A549 (cell line): ENCODE results near the gene TRAPPC4. TPM values are rescaled to one million over a fixed set of nuclear protein-coding genes. Genes with fewer than 3 reads are reported as not detected.
"Not testable (repeated sequence)": the region's sequence is repeated elsewhere in the genome, so short reads cannot be mapped to it uniquely, and the experiment has no call there.

ENCODE experiments used
- ATAC-seq, 2 experiments: fragments of 200-7000 bp in 1 of 2; fragments of >200 bp in 1 of 2; cut with Nextera tagmentation in 1 of 2; cut with Tn5 transposase in 1 of 2; 3 replicates each; pipeline versions ENCODE4 v1.8.0 to v1.9.1; 2018 to 2020; ENCODE audit warnings: mild to moderate bottlenecking in 1 of 2, moderate library complexity in 1 of 2
- CTCF ChIA-PET: fragments of 300-600 bp; sonication (Branson Sonifier 250); formaldehyde crosslinking; extraction: SDS; loops from one replicate; lab custom pipeline; 2021; ENCODE audit warnings: antibody characterized with exemption, inconsistent platforms; lab: Yijun Ruan, JAX
- POLR2A ChIA-PET: fragments of 350-600 bp; formaldehyde crosslinking; extraction: SDS; loops from one replicate; lab custom pipeline; 2021; ENCODE audit warnings: antibody characterized with exemption, inconsistent platforms; lab: Yijun Ruan, JAX
- DNase-seq, 2 experiments: peaks; one replicate each; pipeline versions ENCODE4 v3.0.0 to v3.0.0-alpha.2; 2011 to 2016; ENCODE audit warnings: low read depth in 1 of 2, low spot score in 1 of 2
- FAIRE-seq: peaks from 2 replicates; lab custom pipeline; 2011; peaks lifted over from hg19 to GRCh38; lab: Jason Lieb, UNC
- H3K27ac ChIP-seq, 2 experiments: fragments of >200 bp; sonication (Bioruptor Twin); formaldehyde crosslinking; 3 replicates each; pipeline ENCODE4 v1.5.1; 2016 to 2017
- H3K4me1 ChIP-seq: fragments of >200 bp; sonication (Bioruptor Twin); formaldehyde crosslinking; 3 replicates; pipeline ENCODE4 v1.6.1; 2016
- H3K4me2 ChIP-seq: fragments of >200 bp; sonication (Bioruptor Twin); formaldehyde crosslinking; 3 replicates; pipeline ENCODE4 v1.6.1; 2016
- H3K4me3 ChIP-seq: fragments of >200 bp; sonication (Bioruptor Twin); formaldehyde crosslinking; 3 replicates; pipeline ENCODE4 v1.5.1; 2016
- H3K9me3 ChIP-seq: fragments of >200 bp; sonication (Bioruptor Twin); formaldehyde crosslinking; 3 replicates; pipeline ENCODE4 v1.6.1; 2016
- BCL3 ChIP-seq: fragments of >200 bp; sonication (Bioruptor Twin); formaldehyde crosslinking; IDR thresholded peaks from 3 replicates; pipeline ENCODE4 v1.6.1; 2016
- BHLHE40 ChIP-seq: IDR thresholded peaks from 2 replicates; pipeline ENCODE4 v1.6.1; 2012; ENCODE audit warnings: low read depth, low read length, inconsistent platforms
- CBX8 ChIP-seq: fragments of 200-600 bp; sonication (generic); IDR thresholded peaks from 2 replicates; pipeline ENCODE4 v1.6.1; 2016
- CHD2 ChIP-seq: fragments of 150-350 bp; IDR thresholded peaks from 2 replicates; pipeline ENCODE4 v1.6.1; 2014; ENCODE audit warnings: low read length; ENCODE audit not compliant: partially characterized antibody
- CTCF ChIP-seq: fragments of >200 bp; sonication (Bioruptor Twin); formaldehyde crosslinking; IDR thresholded peaks from 3 replicates; pipeline ENCODE4 v1.5.1; 2016
- EHF ChIP-seq: fragments of 250-450 bp; sonication (Bioruptor Pico); IDR thresholded peaks from 2 replicates; pipeline ENCODE4 v1.5.0; 2020; ENCODE audit warnings: mild to moderate bottlenecking
- ELK1 ChIP-seq: fragments of 150-350 bp; IDR thresholded peaks from 2 replicates; pipeline ENCODE4 v1.6.1; 2014; ENCODE audit warnings: low read depth, mild to moderate bottlenecking, low read length
- FOSL2 ChIP-seq, 2 experiments: fragments of 450-650 bp in 1 of 2; fragments of >200 bp in 1 of 2; sonication (Bioruptor Twin) in 1 of 2; formaldehyde crosslinking; IDR thresholded peaks; 2 replicates each; pipeline versions ENCODE4 v1.5.0 to v1.6.1; 2016 to 2020; ENCODE audit warnings: mild to moderate bottlenecking in 1 of 2, moderate library complexity in 1 of 2
- FOXS1 ChIP-seq: fragments of 250-450 bp; sonication (Bioruptor Pico); IDR thresholded peaks from 2 replicates; pipeline ENCODE4 v1.5.0; 2020; ENCODE audit warnings: mild to moderate bottlenecking, moderate library complexity
- HOXA7 ChIP-seq: fragments of 250-450 bp; sonication (Bioruptor Pico); IDR thresholded peaks from 2 replicates; pipeline ENCODE4 v1.5.0; 2020; ENCODE audit warnings: mild to moderate bottlenecking, moderate library complexity
- KDM5A ChIP-seq: fragments of 200-600 bp; sonication (generic); IDR thresholded peaks from 2 replicates; pipeline ENCODE4 v1.6.1; 2016; ENCODE audit warnings: antibody characterized with exemption, mild to moderate bottlenecking
- PBX3 ChIP-seq: IDR thresholded peaks from 2 replicates; pipeline ENCODE4 v1.6.1; 2012
- RAD21 ChIP-seq, 2 experiments: fragments of >200 bp in 1 of 2; sonication (Bioruptor Twin) in 1 of 2; formaldehyde crosslinking in 1 of 2; IDR thresholded peaks in 1 of 2; conservative IDR thresholded peaks in 1 of 2; 2 replicates in 1 of 2; 3 replicates in 1 of 2; pipeline ENCODE4 v1.6.1; 2012 to 2018; ENCODE audit warnings: inconsistent platforms in 1 of 2
- TP53 ChIP-seq: fragments of 250-450 bp; sonication (Bioruptor Pico); IDR thresholded peaks from 2 replicates; pipeline ENCODE4 v1.5.0; 2021; ENCODE audit warnings: mild to moderate bottlenecking, moderate library complexity
- USF2 ChIP-seq: fragments of 450-650 bp; IDR thresholded peaks from 2 replicates; pipeline ENCODE4 v1.6.1; 2014; ENCODE audit warnings: antibody characterized with exemption
- WGBS: methylation state at CpG from one replicate; pipeline ENCODE4 v1.1.6; 2017; ENCODE audit errors: missing lambda C conversion rate; 5-methylcytosine and 5-hydroxymethylcytosine counted together
- polyA plus RNA-seq, 4 experiments: library from polyadenylated mRNA; depleted of rRNA in 3 of 4; stranded (reverse); fragments of >200 nt; fragmentation: RNase III in 1 of 4; extraction: RNeasy Plus Mini Kit Qiagen cat#74134 plus additional on column Dnase treatment in 1 of 4; gene quantifications; 2 replicates in 3 of 4; 3 replicates in 1 of 4; pipeline ENCODE4 v1.2.3, GENCODE V29; 2011 to 2017

Gene TRAPPC4
- polyA plus RNA-seq, 2 of the 4 experiments (the other 2 are of a cell fraction) = 71.6 to 77.7 TPM

GRCh38 chr11:119031912-119032280 lies 13.3 kb downstream of the TRAPPC4 start (continued):
- TF ChIP-seq FOSL2 (IDR thresholded peaks at IDR 0.05) (no peak), FOSL2 (CRISPR knock-in tag; IDR thresholded peaks at IDR 0.05) (no peak), ELK1 (no peak), RAD21 (conservative IDR thresholded peaks at IDR 0.05 in 1 of 2, IDR thresholded peaks at IDR 0.05 in 1 of 2) (no peak), EHF (CRISPR knock-in tag) (no peak), CBX8 (no peak), USF2 (no peak), BCL3 (no peak), KDM5A (no peak), PBX3 (no peak), BHLHE40 (no peak), HOXA7 (CRISPR knock-in tag) (no peak), TP53 (CRISPR knock-in tag) (no peak), FOXS1 (CRISPR knock-in tag) (no peak)
- TF ChIP-seq, all 56 proteins: peak for 0

GRCh38 chr11:119033421-119033820 lies 14.9 kb downstream of the TRAPPC4 start:
- H3K9me3 ChIP-seq, H3K4me2 ChIP-seq, H3K27ac ChIP-seq, H3K4me3 ChIP-seq, FAIRE-seq, DNase-seq, ATAC-seq: not testable (repeated sequence)
- ChIA-PET POLR2A (interaction anchor here (0.7 kb wide), 1 partner anchor 410 kb away, joined by 4 read pairs; no protein-coding TSS in a partner anchor), CTCF (interaction anchor here (0.7 to 0.8 kb wide), 2 partner anchors 15 to 23 kb away, joined by 3 read pairs; partner anchors contain the start of gene RPS25)
- H3K4me1 ChIP-seq = peaks cover 12% of the 10 kb centered on the region
- WGBS = 75% methylated on average over 10 of the region's 10 CpGs

- DNase-seq = no peak
- WGBS = 77% methylated on average over 3 of the region's 3 CpGs
- no peak for FAIRE-seq
- TF ChIP-seq FOSL2 (IDR thresholded peaks at IDR 0.05) = no peak
- TF ChIP-seq FOSL2 (CRISPR knock-in tag; IDR thresholded peaks at IDR 0.05) = no peak
- TF ChIP-seq CTCF = no peak
- no peak for TF ChIP-seq CHD2
- no peak overlapping the region for H3K4me2 ChIP-seq
- POLR2A ChIA-PET = no interaction called here
- peaks cover 3% of the 10 kb centered on the region for H3K4me1 ChIP-seq
- no peak overlapping the region for H3K27ac ChIP-seq
- CTCF ChIA-PET = interaction anchor here (0.7 kb wide), 1 partner anchor 13 kb away, joined by 4 read pairs; no protein-coding TSS in a partner anchor
- no peak for ATAC-seq
- H3K4me3 ChIP-seq = no peak overlapping the region
- H3K9me3 ChIP-seq = no peaks in the 10 kb centered on the region
Measured at GRCh38 chr11:119034813-119035212, 16.2 kb downstream of the TRAPPC4 start.
